D721Med (cell line): ENCODE measurements around the gene CDK8.

Experiments
- DNase-seq: peaks from one replicate; pipeline ENCODE4 v3.0.0; 2011; ENCODE audit warnings: low spot score; ENCODE audit not compliant: insufficient read length
- FAIRE-seq: peaks from 2 replicates; lab custom pipeline; 2011; peaks lifted over from hg19 to GRCh38; lab: Jason Lieb, UNC
- TF ChIP-seq, protein P1 (sequence below): IDR thresholded peaks from 2 replicates; pipeline ENCODE4 v1.5.1; 2012; ENCODE audit warnings: mild to moderate bottlenecking, control low read depth; ENCODE audit not compliant: insufficient read depth; ENCODE audit errors: missing control alignments

Gene CDK8

DNA sequence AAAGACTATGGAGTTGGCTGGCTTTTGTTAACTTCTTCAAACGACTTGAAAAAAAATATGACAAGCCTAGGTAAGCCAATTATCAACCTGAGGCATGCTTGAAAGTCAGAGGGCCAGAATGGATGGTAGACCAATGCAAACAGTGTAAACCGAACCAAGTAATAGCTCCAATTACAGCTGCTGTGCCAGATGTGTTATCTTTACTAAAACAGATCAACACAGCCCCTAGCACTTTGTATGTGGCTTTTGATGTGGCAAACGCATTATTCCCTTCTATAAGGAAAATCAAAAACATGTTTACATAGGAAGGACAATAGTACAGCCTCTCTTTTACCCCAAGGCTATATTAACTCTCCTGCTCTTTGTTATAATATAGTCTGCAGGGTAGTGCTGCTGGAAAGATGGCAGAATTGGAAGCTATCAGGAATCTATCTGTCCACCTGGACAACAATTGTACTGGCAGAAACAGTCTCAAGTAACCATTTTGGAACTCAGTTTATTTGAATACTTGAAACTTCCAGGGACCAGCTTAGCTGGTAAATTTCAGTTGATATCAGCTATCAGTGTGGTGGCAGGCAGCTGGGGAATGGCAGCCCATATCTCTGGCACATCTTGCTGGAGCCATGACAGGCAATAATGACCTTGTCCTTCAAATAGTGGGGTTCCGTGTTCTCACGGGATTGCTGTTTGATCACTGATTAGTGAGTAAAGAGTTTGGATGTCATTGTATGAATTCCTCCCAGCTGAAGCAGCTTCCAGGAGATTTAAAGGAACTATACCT is 159.2 kb downstream of the CDK8 start:
- FAIRE-seq, result no peak
- DNase-seq, result no peak
- TF ChIP-seq, protein P1, sequence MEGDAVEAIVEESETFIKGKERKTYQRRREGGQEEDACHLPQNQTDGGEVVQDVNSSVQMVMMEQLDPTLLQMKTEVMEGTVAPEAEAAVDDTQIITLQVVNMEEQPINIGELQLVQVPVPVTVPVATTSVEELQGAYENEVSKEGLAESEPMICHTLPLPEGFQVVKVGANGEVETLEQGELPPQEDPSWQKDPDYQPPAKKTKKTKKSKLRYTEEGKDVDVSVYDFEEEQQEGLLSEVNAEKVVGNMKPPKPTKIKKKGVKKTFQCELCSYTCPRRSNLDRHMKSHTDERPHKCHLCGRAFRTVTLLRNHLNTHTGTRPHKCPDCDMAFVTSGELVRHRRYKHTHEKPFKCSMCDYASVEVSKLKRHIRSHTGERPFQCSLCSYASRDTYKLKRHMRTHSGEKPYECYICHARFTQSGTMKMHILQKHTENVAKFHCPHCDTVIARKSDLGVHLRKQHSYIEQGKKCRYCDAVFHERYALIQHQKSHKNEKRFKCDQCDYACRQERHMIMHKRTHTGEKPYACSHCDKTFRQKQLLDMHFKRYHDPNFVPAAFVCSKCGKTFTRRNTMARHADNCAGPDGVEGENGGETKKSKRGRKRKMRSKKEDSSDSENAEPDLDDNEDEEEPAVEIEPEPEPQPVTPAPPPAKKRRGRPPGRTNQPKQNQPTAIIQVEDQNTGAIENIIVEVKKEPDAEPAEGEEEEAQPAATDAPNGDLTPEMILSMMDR, result no peak

DNA sequence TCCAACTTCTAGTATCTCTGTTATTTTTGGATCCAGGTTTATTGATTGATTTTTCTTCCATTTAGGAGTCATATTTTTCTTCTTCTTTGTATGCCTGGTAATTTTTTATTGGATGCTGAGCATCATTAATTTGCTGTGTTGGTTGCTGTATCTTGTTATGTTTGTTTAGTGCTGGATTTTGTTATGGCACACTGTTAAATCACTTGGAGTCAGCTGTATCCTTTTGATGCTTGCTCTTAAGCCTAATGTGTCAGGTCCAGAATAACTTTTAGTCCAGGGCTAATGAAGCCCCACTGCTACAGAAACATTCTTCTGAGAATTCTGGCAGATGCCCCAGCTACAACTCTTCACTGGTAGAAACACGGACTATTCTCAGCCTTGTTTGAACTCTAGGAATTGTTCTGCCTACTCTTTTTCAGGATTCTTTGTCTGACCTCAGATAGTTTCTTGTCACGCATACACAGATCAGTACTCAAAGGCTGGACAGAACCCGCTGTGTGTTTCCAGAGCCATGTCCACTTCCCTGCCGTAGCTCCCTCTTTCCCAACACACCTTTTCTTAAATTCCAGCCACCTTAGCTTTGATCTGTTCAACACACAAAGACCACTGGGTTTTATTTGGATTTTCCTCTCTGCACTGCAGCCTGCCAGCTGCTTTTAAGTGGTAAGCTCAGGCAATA is 166.5 kb downstream of the CDK8 start:
- FAIRE-seq (no peak), DNase-seq (no peak)
- TF ChIP-seq, protein P1, result no peak

DNA sequence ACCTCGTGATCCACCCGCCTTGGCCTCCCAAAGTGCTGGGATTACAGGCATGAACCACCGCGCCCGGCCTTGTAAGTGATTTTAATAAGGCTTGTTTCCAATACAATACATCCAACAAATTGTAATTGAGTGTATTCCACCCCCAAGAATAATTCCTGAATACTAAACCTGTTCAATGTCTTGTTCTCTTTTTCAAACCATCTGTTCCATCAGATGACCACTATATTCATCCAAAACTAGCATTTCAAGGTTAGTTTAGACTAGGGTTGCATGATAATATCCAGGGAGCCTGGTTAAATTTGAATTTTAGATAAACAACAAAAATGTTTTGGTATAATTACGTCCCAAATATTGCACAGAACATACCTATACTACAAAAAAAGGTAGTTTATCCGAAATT is 168.1 kb downstream of the CDK8 start:
- FAIRE-seq (no peak), DNase-seq (no peak)
- TF ChIP-seq, protein P1, result no peak

DNA sequence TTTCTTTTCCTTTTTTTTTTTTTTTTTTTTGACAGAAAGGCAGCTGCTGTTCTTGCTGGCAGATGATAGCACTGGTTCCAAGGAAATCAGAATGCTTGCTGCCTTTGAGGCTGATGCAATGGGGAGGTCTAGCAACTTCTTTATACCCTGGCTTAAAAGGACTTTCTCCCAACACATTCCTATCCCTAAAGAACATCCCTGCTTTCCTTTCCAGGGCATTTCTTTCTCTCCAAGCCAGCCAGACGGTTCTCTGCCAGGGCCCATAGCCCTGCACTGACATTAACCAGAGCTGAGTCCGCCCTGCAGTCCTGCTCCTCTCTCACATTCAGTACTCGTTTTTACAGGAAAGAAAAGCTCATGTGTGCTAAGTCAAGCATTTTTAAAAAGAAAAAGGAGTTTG is 169.7 kb downstream of the CDK8 start:
- DNase-seq (no peak), FAIRE-seq (no peak)
- TF ChIP-seq, protein P1, result no peak

DNA sequence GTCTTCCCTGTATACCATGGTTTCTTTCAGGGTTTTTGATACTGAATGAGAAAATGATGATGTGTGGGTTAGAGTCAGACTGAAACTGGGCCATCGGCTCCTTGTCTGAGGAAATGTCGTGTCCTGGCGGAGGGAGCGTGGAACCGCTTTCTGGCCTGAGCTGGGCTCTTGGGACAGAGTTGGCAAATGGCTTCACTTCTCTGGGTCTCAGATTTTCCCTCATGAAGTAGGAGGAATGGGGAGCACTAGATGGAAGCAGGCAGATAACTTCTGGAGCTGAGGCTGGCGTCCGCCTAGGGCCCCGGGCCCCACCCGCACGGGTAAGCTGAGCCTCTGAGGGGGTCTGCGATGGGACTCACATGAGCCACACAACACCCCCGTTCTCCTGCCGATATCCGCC is 170.3 kb downstream of the CDK8 start:
- no peak for FAIRE-seq
- TF ChIP-seq, protein P1, result no peak
- DNase-seq, result no peak

DNA sequence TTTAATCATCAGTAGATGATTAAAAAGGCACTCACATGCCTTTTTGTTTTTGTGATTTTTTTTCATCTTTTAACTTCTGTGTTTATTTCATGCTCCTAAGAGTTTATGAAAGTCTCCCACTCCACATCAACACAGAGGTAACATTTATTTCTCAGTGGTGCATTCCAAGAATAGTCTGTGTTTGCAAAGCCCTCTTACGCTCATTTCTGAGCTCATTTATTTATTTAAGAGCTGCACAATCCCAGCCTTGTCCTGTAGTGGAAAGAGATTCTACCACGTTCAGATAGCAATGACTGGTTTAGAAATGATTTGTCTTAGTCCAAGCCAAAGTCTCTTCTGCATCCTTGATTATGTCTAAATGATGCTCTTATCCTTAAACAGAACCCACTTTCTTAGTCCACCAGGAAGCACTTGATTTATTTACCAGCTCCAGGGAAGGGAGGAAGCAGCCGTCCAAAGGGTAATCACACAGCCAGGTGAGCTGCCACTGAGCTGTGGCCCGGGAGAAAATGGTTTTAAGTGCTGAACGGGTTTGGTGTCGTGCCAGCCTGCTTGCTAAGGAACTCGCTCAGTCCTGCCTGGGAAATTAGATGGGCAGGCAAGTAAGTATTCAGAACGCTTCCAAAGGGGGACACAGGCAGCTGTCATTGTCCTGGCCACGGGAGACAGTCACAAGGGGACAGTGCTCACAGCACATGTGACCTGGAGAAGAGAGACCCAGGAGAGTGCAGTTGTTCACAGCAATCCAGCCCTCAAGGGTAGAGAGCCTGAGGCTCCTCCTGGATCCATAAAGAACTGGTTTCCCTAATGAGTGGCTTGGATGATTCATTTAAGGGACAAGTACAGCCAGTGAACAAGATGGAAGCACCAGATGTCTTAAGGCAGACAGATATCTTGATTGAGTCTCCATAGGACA is 171.8 kb downstream of the CDK8 start:
- TF ChIP-seq, protein P1, result no peak
- DNase-seq (no peak), FAIRE-seq (no peak)
